IMR-90 (cell line): ENCODE measurements around the gene HORMAD2. TPM values are rescaled to one million over a fixed set of nuclear protein-coding genes. Genes with fewer than 3 reads are reported as not detected.

Experiments used
- ATAC-seq: fragments of 200-7000 bp; cut with Tn5 transposase; 2 replicates; pipeline ENCODE4 v1.9.1; 2020; ENCODE audit warnings: low read depth, mild to moderate bottlenecking, moderate library complexity
- BruUV-seq: library from RNA; stranded (reverse); fragments of 400-500 nt; replicated peaks from 2 replicates; lab custom pipeline; 2021; lab: Mats Ljungman, UMichigan
- CTCF ChIA-PET: fragments of 300-600 bp; formaldehyde crosslinking; extraction: SDS; loops from one replicate; lab custom pipeline; 2021; ENCODE audit warnings: antibody characterized with exemption; lab: Yijun Ruan, JAX
- POLR2A ChIA-PET: fragments of 300-600 bp; sonication (Branson Sonifier 250); formaldehyde crosslinking; loops from one replicate; lab custom pipeline; 2022; ENCODE audit warnings: antibody characterized with exemption; ENCODE audit not compliant: unreplicated experiment; lab: Charles Lee
- DNase-seq: peaks from one replicate; pipeline ENCODE4 v3.0.0; 2013
- H2AFZ ChIP-seq: replicated peaks from 2 replicates; pipeline ENCODE3; 2013; ENCODE audit warnings: low read length, mild to moderate bottlenecking; ENCODE audit not compliant: poor library complexity
- H2AK5ac ChIP-seq: 2 replicates; pipeline ENCODE4 v1.6.1; 2013; ENCODE audit warnings: low read depth, low read length, inconsistent platforms
- H2AK9ac ChIP-seq: replicated peaks from 2 replicates; pipeline ENCODE3; 2013; ENCODE audit warnings: mild to moderate bottlenecking, low read depth, low read length, moderate library complexity; ENCODE audit not compliant: poor library complexity
- H2BK120ac ChIP-seq: 2 replicates; pipeline ENCODE4 v1.6.1; 2013; ENCODE audit warnings: low read depth, low read length, inconsistent platforms
- H2BK15ac ChIP-seq: 3 replicates; pipeline ENCODE4 v1.6.1; 2013; ENCODE audit warnings: low read depth, low read length, inconsistent platforms
- H2BK20ac ChIP-seq: 2 replicates; pipeline ENCODE4 v1.6.1; 2013; ENCODE audit warnings: low read depth, mild to moderate bottlenecking, inconsistent platforms, low read length, moderate library complexity
- H2BK5ac ChIP-seq: 2 replicates; pipeline ENCODE4 v1.6.1; 2013; ENCODE audit warnings: mild to moderate bottlenecking, low read depth, low read length, inconsistent platforms; ENCODE audit not compliant: poor library complexity, severe bottlenecking
- H3K14ac ChIP-seq: replicated peaks from 2 replicates; pipeline ENCODE4 v1.6.1; 2013; ENCODE audit warnings: low read depth, low read length, inconsistent platforms
- H3K18ac ChIP-seq: 2 replicates; pipeline ENCODE4 v1.6.1; 2013; ENCODE audit warnings: low read depth, low read length, control low read depth
- H3K23ac ChIP-seq: 2 replicates; pipeline ENCODE4 v1.6.1; 2013; ENCODE audit warnings: low read depth, low read length, inconsistent platforms
- H3K27ac ChIP-seq: 2 replicates; pipeline ENCODE4 v1.5.1; 2013; ENCODE audit warnings: mild to moderate bottlenecking, control low read depth, low read length; ENCODE audit not compliant: insufficient read depth
- H3K27me3 ChIP-seq: 2 replicates; pipeline ENCODE4 v1.6.1; 2013; ENCODE audit warnings: low read length; ENCODE audit not compliant: control insufficient read depth, insufficient read depth
- H3K36me3 ChIP-seq: 2 replicates; pipeline ENCODE4 v1.6.1; 2013; ENCODE audit warnings: low read length, mixed read lengths; ENCODE audit not compliant: control insufficient read depth, insufficient read depth
- H3K4ac ChIP-seq: 2 replicates; pipeline ENCODE4 v1.6.1; 2013; ENCODE audit warnings: low read depth, low read length, inconsistent platforms
- H3K4me1 ChIP-seq: 2 replicates; pipeline ENCODE4 v1.6.1; 2013; ENCODE audit warnings: low read length, mixed read lengths; ENCODE audit not compliant: control insufficient read depth, insufficient read depth
- H3K4me2 ChIP-seq: 2 replicates; pipeline ENCODE4 v1.6.1; 2013; ENCODE audit warnings: low read depth, mild to moderate bottlenecking, control low read depth, low read length, moderate library complexity
- H3K4me3 ChIP-seq: 2 replicates; pipeline ENCODE4 v1.5.1; 2013; ENCODE audit warnings: low read depth, mild to moderate bottlenecking, control low read depth, low read length, moderate library complexity; ENCODE audit not compliant: insufficient read depth
- H3K56ac ChIP-seq: 2 replicates; pipeline ENCODE4 v1.6.1; 2013; ENCODE audit warnings: low read length, inconsistent platforms; ENCODE audit not compliant: insufficient read depth; ENCODE audit errors: extremely low read depth
- H3K79me1 ChIP-seq, 2 experiments: 2 replicates each; pipeline ENCODE4 v1.6.1; 2013; ENCODE audit warnings: low read length in 2 of 2, inconsistent platforms in 1 of 2, low read depth in 1 of 2
- H3K9ac ChIP-seq: 2 replicates; pipeline ENCODE4 v1.6.1; 2013; ENCODE audit warnings: low read depth, low read length, control low read depth
- H3K9me1 ChIP-seq: 2 replicates; pipeline ENCODE4 v1.6.1; 2013; ENCODE audit warnings: low read length, inconsistent platforms; ENCODE audit not compliant: insufficient read depth
- H3K9me3 ChIP-seq: 2 replicates; pipeline ENCODE4 v1.6.1; 2013; ENCODE audit warnings: low read length; ENCODE audit not compliant: control insufficient read depth, insufficient read depth
- H4K20me1 ChIP-seq: 2 replicates; pipeline ENCODE4 v1.6.1; 2013; ENCODE audit warnings: low read length, inconsistent platforms; ENCODE audit not compliant: insufficient read depth
- H4K5ac ChIP-seq: 2 replicates; pipeline ENCODE4 v1.6.1; 2013; ENCODE audit warnings: mild to moderate bottlenecking, low read depth, low read length, control low read depth
- H4K8ac ChIP-seq, 2 experiments: 2 replicates each; pipeline ENCODE4 v1.6.1; 2013; ENCODE audit warnings: low read depth in 2 of 2, low read length in 2 of 2, control low read depth in 1 of 2, inconsistent platforms in 1 of 2
- H4K91ac ChIP-seq: 2 replicates; pipeline ENCODE4 v1.6.1; 2013; ENCODE audit warnings: low read depth, low read length, inconsistent platforms; ENCODE audit not compliant: insufficient read depth
- CEBPB ChIP-seq: IDR thresholded peaks from 2 replicates; pipeline ENCODE4 v1.6.1; 2012; ENCODE audit warnings: low read depth, low read length, improper control_type of control experiment
- CHD1 ChIP-seq: IDR thresholded peaks from 2 replicates; pipeline ENCODE4 v1.6.1; 2012; ENCODE audit warnings: low read depth, low read length, improper control_type of control experiment
- ELK1 ChIP-seq: fragments of 150-350 bp; IDR thresholded peaks from 2 replicates; pipeline ENCODE4 v1.6.1; 2016; ENCODE audit warnings: low read depth, mild to moderate bottlenecking, low read length, moderate library complexity, borderline replicate concordance
- NFE2L2 ChIP-seq: fragments of 150-350 bp; IDR thresholded peaks from 2 replicates; pipeline ENCODE4 v1.6.1; 2016; ENCODE audit warnings: low read depth, mild to moderate bottlenecking, low read length
- RAD21 ChIP-seq: IDR thresholded peaks from 2 replicates; pipeline ENCODE4 v1.6.1; 2012; ENCODE audit warnings: low read length, improper control_type of control experiment
- RCOR1 ChIP-seq: IDR thresholded peaks from 2 replicates; pipeline ENCODE4 v1.6.1; 2012; ENCODE audit warnings: mild to moderate bottlenecking, low read length, improper control_type of control experiment; ENCODE audit not compliant: insufficient replicate concordance
- WGBS, 2 experiments: methylation state at CpG; one replicate each; pipeline versions ENCODE4 v1.1.5 to v1.1.7; 2013; ENCODE audit warnings: missing lambda C conversion rate in 2 of 2; ENCODE audit not compliant: insufficient read length in 1 of 2; ENCODE audit errors: extremely low coverage in 2 of 2; 5-methylcytosine and 5-hydroxymethylcytosine counted together
- dilution Hi-C: fragments of 300-500 bp; cut with HindIII; formaldehyde crosslinking; loops from one replicate; pipeline ENCODE4 v1.14.3; 2018; ENCODE audit warnings: low sequenced_read_pairs; ENCODE audit not compliant: unreplicated experiment
- in situ Hi-C: fragments of 300-500 bp; cut with MboI; formaldehyde crosslinking; loops from 3 replicates; pipeline ENCODE4 v1.14.3; 2019; ENCODE audit warnings: low sequenced_read_pairs, inconsistent platforms, mixed read lengths
- intact Hi-C: fragments of 100-400 bp; cut with micrococcal nuclease; formaldehyde crosslinking; loops from 2 replicates; pipeline ENCODE4 v1.10.0; 2022
- polyA plus RNA-seq, 3 experiments: library from polyadenylated mRNA; depleted of rRNA; stranded (reverse); fragments of >200 nt; gene quantifications; 2 replicates each; pipeline ENCODE4 v1.2.3, GENCODE V29; 2012; ENCODE audit warnings: low replicate concordance in 1 of 3
- total RNA-seq: library from RNA; depleted of rRNA; stranded (reverse); fragments of >200 nt; gene quantifications from 2 replicates; pipeline ENCODE4 v1.2.3, GENCODE V29; 2012

The HORMAD2 gene
- total and polyA plus RNA-seq, 2 of the 4 experiments (the other 2 are of a cell fraction), result not detected

- DNase-seq (peak; percentile 9), ATAC-seq (no peak)
- Histone ChIP-seq H3K9me3 (no peaks in the 10 kb centered on the region), H4K5ac (peak overlapping the region; percentile 95), H4K8ac (peak overlapping the region; percentile 67 to 69; a peak in 3 of 4 replicates), H3K4me3 (no peak overlapping the region), H3K56ac (no peak overlapping the region), H3K79me1 (no peaks in the 10 kb centered on the region), H3K4ac (peak overlapping the region; percentile 80; the same call in 1 of the 2 replicates), H3K23ac (peak overlapping the region; percentile 87; the same call in 1 of the 2 replicates), H2BK20ac (peak overlapping the region; percentile 89; the same call in 1 of the 2 replicates), H2BK15ac (peak overlapping the region; percentile 87), H4K20me1 (no peaks in the 10 kb centered on the region), H2AK5ac (peak overlapping the region; percentile 98), H3K4me1 (peaks cover 12% of the 10 kb centered on the region), H2BK5ac (peak overlapping the region; percentile 72), H3K36me3 (no peaks in the 10 kb centered on the region), H2AK9ac (peak overlapping the region; percentile 6), H3K4me2 (no peak overlapping the region), H2AFZ (no peak overlapping the region), H3K18ac (peak overlapping the region; percentile 94), H3K27me3 (no peaks in the 10 kb centered on the region), H3K27ac (peak overlapping the region; percentile 76), H3K9ac (no peak overlapping the region), H2BK120ac (peak overlapping the region; percentile 90), H3K14ac (peak overlapping the region; percentile 90), H4K91ac (peak overlapping the region; percentile 73), H3K9me1 (peaks cover 8% of the 10 kb centered on the region)
- in situ Hi-C loops, result loop anchor here (10.0 kb wide), 1 partner anchor 59 kb away; no protein-coding TSS in a partner anchor
- no CpG with 5 or more reads among the region's 2 CpGs for WGBS, 2 experiments
- CTCF ChIA-PET, result interaction anchor here (0.6 kb wide), 1 partner anchor 140 kb away, joined by 4 read pairs; no protein-coding TSS in a partner anchor
- no TSS peak for BruUV-seq
- dilution Hi-C loops, result no loop called here
- TF ChIP-seq ELK1 (no peak), NFE2L2 (no peak), RAD21 (no peak), RCOR1 (no peak), CEBPB (no peak), CHD1 (no peak)
- POLR2A ChIA-PET, result no interaction called here
- intact Hi-C loops, result loop anchor here (2.0 kb wide), 2 partner anchors 81 to 91 kb away; no protein-coding TSS in a partner anchor
These were observed 35.4 kb downstream of the HORMAD2 start for GRCh38 chr22:30115705-30116104.
